Astrocyte of the spinal cord (primary cell): Measurements from ENCODE around the gene EYA3.

ENCODE experiments used
- DNase-seq: peaks from one replicate; pipeline ENCODE4 v3.0.0; 2011; ENCODE audit warnings: low read depth, low spot score
- H3K4me3 ChIP-seq: 2 replicates; pipeline ENCODE4 v1.5.1; 2011; ENCODE audit warnings: low read depth, mild to moderate bottlenecking, low read length, moderate library complexity
- CTCF ChIP-seq: IDR thresholded peaks from 2 replicates; pipeline ENCODE4 v1.5.1; 2012; ENCODE audit warnings: low read depth, mild to moderate bottlenecking, low read length, inconsistent platforms
- in situ Hi-C: cut with HindIII; loops from 2 replicates; pipeline ENCODE4 v1.10.0; 2017; ENCODE audit warnings: low sequenced_read_pairs

The EYA3 gene

GRCh38 chr1:28113242-28113572 lies 24.8 kb upstream of the EYA3 start:
- DNase-seq = peak; percentile 10
- no peak overlapping the region for H3K4me3 ChIP-seq
- in situ Hi-C loops = no loop called here
- TF ChIP-seq CTCF = peak; percentile 42

- in situ Hi-C loops = no loop called here
- no peak for TF ChIP-seq CTCF
Observed at GRCh38 chr1:28112388-28113241, 24.2 kb upstream of the EYA3 start.

GRCh38 chr1:28111157-28111556 lies 22.7 kb upstream of the EYA3 start:
- no peak for DNase-seq
- H3K4me3 ChIP-seq = no peak overlapping the region
- no peak for TF ChIP-seq CTCF
- in situ Hi-C loops = no loop called here

More at GRCh38 chr1:28112388-28113241, 24.2 kb upstream of the EYA3 start:
- peak; percentile 65 for DNase-seq
- H3K4me3 ChIP-seq = no peak overlapping the region

- peak; percentile 15 for DNase-seq
- in situ Hi-C loops = no loop called here
- no peak for TF ChIP-seq CTCF
- H3K4me3 ChIP-seq = no peak overlapping the region
Observed at GRCh38 chr1:28110555-28110954, 22.1 kb upstream of the EYA3 start.

GRCh38 chr1:28109639-28110038 lies 21.2 kb upstream of the EYA3 start:
- no peak overlapping the region for H3K4me3 ChIP-seq
- DNase-seq = no peak
- in situ Hi-C loops = no loop called here
- no peak for TF ChIP-seq CTCF

- TF ChIP-seq CTCF = no peak
- H3K4me3 ChIP-seq = no peak overlapping the region
- in situ Hi-C loops = no loop called here
- no peak for DNase-seq
Observed at GRCh38 chr1:28108001-28108400, 19.6 kb upstream of the EYA3 start.
